ENCODE data around the gene CTNNA3. TPM values are rescaled to one million over a fixed set of nuclear protein-coding genes. Genes with fewer than 3 reads are reported as not detected.

The CTNNA3 gene
- total and polyA plus RNA-seq, 2 donors (not counting 3 experiments of a cell fraction or from before 2014, with no cell fraction given) = not detected

- CTCF ChIA-PET = no interaction called here
- dilution Hi-C loops (cut with MboI; ENCODE audit: extremely low pct_ligation_motif_present, low sequenced_read_pairs) (no loop called here), intact Hi-C loops (cut with micrococcal nuclease) (no loop called here)
- no peak overlapping the region for H3K4me3 ChIP-seq (replicated peaks in 1 of 3; ENCODE audit: insufficient read depth in 1 of 3, low read depth in 1 of 3, low read length in 3 of 3)
- POLR2A ChIA-PET = no interaction called here
- FAIRE-seq (no peak), DNase-seq (ENCODE audit: low read depth, low spot score) (no peak)
- no peaks in the 10 kb centered on the region for H3K79me2 ChIP-seq (ENCODE audit: control insufficient read depth, insufficient read depth, low read length)
- H3K27me3 ChIP-seq (ENCODE audit: control insufficient read depth in 2 of 2, insufficient read depth in 2 of 2, low read length in 2 of 2) = no peaks in the 10 kb centered on the region
- no peak overlapping the region for H2AFZ ChIP-seq (ENCODE audit: low read depth, low read length)
- H3K9me3 ChIP-seq (replicated peaks; ENCODE audit: control insufficient read depth, insufficient read depth, low read length) = no peaks in the 10 kb centered on the region
- no peak overlapping the region for H3K9ac ChIP-seq (replicated peaks; ENCODE audit: extremely low read depth, insufficient read depth, low read length)
- no peaks in the 10 kb centered on the region for H3K4me1 ChIP-seq (ENCODE audit: control insufficient read depth, extremely low read depth, insufficient read depth, low read length)
- no peak for TF ChIP-seq MAX (IDR thresholded peaks at IDR 0.05; ENCODE audit: insufficient read depth, insufficient read length)
- no peak for TF ChIP-seq POLR2A (IDR thresholded peaks at IDR 0.05; ENCODE audit: low read depth, low read length)
- no peak for TF ChIP-seq MYC (IDR thresholded peaks at IDR 0.05; ENCODE audit: low read depth, low read length)
- TF ChIP-seq GATA2 (IDR thresholded peaks at IDR 0.05; ENCODE audit: insufficient read depth, insufficient read length, low read depth, low read length) = no peak
- TF ChIP-seq EZH2 (IDR thresholded peaks at IDR 0.05; ENCODE audit: borderline replicate concordance, low read depth, low read length, severe bottlenecking) = no peak
- no peak for TF ChIP-seq JUN (IDR thresholded peaks at IDR 0.05; ENCODE audit: borderline replicate concordance, insufficient read depth, insufficient read length, low read depth)
- no peak for TF ChIP-seq FOS (IDR thresholded peaks at IDR 0.05; ENCODE audit: borderline replicate concordance, insufficient read depth, low read length)
- TF ChIP-seq, protein P1, sequence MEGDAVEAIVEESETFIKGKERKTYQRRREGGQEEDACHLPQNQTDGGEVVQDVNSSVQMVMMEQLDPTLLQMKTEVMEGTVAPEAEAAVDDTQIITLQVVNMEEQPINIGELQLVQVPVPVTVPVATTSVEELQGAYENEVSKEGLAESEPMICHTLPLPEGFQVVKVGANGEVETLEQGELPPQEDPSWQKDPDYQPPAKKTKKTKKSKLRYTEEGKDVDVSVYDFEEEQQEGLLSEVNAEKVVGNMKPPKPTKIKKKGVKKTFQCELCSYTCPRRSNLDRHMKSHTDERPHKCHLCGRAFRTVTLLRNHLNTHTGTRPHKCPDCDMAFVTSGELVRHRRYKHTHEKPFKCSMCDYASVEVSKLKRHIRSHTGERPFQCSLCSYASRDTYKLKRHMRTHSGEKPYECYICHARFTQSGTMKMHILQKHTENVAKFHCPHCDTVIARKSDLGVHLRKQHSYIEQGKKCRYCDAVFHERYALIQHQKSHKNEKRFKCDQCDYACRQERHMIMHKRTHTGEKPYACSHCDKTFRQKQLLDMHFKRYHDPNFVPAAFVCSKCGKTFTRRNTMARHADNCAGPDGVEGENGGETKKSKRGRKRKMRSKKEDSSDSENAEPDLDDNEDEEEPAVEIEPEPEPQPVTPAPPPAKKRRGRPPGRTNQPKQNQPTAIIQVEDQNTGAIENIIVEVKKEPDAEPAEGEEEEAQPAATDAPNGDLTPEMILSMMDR (IDR thresholded peaks at IDR 0.05; ENCODE audit: extremely low read depth in 1 of 2, insufficient read depth in 1 of 2, low read depth in 1 of 2, low read length in 2 of 2) = no peak
- TF ChIP-seq POLR2AphosphoS5 (IDR thresholded peaks at IDR 0.05; ENCODE audit: insufficient read depth, low read depth, low read length) = no peak
- BruUV-seq (replicated peaks) = no TSS peak
- no peaks in the 10 kb centered on the region for H3K36me3 ChIP-seq (ENCODE audit: control insufficient read depth in 2 of 2, extremely low read depth in 1 of 2, insufficient read depth in 2 of 2, low read length in 2 of 2)
- no peaks in the 10 kb centered on the region for H3K9me1 ChIP-seq (replicated peaks; ENCODE audit: control insufficient read depth, extremely low read depth, insufficient read depth, low read length)
- H3K4me2 ChIP-seq (ENCODE audit: insufficient read depth, low read length) = no peak overlapping the region
- H4K20me1 ChIP-seq (replicated peaks; ENCODE audit: control insufficient read depth, extremely low read depth, insufficient read depth, low read length) = no peaks in the 10 kb centered on the region
- H3K27ac ChIP-seq (ENCODE audit: insufficient read depth, low read depth, low read length) = no peak overlapping the region
Observed at GRCh38 chr10:66860376-66860945, 835.5 kb downstream of the CTNNA3 start.
